ENCODE results near the gene INS. TPM values are rescaled to one million over a fixed set of nuclear protein-coding genes. Genes with fewer than 3 reads are reported as not detected.
A peak's percentile ranks its signal among the peaks of the same experiment; 100 is the strongest.
"Not testable (repeated sequence)": the region's sequence is repeated elsewhere in the genome, so short reads cannot be mapped to it uniquely, and the experiment has no call there.

Gene INS
- polyA plus RNA-seq, 3 donors, result not detected

- no peak for DNase-seq
Measured at GRCh38 chr11:2199466-2200341, 38.7 kb upstream of the INS start.

- no peak for DNase-seq
Measured at GRCh38 chr11:2198621-2199365, 37.8 kb upstream of the INS start.

- DNase-seq, result no peak
Measured at GRCh38 chr11:2197771-2198520, 36.9 kb upstream of the INS start.

DNA sequence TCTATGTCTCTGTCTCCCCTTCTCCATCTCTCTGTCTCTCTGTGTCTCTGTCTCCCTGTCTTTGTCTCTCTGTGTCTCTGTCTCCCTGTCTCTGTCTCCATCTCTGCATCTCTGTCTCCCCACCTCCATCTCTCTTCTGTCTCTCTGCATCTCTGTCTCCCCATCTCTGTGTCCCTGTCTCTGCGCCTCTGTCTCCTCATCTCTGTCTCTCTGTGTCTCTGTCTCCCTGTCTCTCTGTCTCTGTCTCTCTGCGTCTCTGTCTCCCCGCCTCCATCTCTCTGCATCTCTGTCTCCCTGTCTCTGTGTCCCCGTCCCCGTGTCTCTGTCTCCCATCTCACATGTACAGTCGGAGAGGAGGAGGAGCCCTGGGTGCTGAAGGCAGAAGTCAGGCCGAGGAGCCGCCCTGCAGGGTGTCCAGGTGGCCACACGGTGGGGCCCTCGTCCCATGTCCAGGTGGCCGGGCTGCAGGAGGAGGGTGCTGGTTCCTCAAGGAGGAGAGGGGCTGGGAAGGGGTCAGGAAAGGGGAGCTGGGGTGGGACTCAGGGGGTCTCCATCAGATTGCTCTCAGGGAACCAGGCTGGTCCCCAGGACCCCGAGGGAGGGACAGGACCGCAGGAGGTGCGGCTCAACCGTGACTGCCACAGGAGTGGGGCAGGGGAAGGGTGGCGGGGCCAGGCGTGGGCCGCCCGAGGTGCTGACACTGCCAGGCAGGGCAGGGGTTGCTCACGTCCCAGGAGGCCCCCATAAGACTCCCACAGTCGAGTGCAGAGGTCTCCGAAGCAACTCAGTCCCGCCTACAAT, 36.2 kb upstream of the INS start:
- peak; percentile 66 for DNase-seq

GRCh38 chr11:2195756-2196088, 34.7 kb upstream of the INS start:
- no peak for DNase-seq

DNA sequence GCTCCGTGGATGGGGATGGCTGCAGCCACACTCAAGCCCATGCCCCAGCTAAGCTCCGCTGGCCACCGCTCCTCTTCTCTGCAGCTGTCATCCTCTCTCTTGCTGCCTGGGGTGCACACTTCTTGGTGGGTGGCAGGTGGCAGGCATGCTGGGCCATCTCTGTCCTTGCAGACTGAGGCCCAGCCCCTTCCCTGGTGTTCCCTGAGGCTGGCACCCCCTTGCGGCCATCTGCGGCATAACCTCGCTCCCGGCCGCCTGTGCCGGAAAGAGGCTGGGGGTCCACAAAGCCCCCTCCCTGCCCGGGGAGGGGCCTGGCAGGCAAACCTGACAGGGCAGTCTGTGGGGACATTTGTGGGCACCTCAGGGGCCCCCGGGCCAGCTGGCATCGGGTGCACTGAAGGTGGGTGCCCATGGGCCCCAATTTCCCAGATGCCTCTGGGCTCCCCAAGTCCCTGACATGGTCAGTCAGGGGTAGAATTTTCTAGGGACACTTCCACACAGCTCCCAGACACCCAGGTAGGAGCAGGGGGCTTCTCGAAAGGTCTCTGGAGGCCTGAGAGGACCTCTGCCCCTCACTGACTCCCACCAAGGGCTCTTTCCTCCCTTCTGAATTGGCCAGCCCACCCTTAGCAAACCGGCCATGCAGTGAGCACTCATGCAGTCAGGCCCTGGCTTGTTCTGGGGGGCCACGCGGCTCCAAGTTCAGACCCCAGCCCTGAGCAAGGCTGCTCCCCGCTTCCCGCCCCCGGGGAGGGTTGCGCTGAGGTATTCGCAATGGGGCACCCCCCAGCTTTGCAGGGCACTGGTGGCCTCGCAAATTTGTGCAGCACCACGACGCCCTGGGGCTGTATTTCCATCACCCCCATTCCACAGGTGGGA, 34.1 kb upstream of the INS start:
- no peak for DNase-seq

- DNase-seq, result not testable (repeated sequence)
Measured at GRCh38 chr11:2193888-2194595, 33.0 kb upstream of the INS start.

DNA sequence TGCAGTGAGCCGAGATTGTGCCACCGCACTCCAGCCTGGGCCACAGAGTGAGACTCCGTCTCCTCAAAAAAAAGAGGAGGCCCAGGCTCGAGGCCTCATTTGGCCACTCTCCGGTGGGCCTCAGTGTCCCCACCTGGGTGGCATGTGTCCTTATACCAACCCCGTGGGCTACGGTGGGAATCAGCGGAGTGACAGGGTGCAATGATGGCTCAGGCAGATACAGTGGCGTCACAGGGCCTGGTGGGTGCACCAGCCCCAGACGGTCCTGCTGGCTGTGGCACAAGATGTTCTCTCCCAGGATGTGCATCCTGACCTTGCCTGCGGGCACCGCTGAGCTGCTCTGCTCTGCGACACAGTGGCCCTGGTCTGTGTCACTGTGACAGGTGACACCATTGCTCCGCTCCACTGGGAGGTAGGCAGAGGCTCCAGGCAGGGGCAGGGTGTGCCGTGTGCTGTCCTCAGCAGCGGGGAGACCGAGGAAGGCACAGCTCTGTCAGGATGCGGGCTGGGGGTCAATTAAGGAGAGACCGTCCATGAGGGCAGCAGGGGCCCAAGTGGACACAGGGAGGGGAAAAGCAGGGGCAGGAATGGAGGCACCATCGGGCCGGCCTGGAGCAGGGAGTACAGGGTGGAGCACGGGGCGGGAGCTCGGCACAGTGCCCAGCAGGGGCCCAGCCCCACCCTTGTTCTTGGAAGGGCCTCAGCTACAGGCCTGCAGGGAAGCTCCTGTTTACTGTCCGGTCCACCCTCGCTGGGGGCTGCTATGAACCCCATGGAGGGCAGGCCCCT, 32.3 kb upstream of the INS start:
- no peak for DNase-seq

DNA sequence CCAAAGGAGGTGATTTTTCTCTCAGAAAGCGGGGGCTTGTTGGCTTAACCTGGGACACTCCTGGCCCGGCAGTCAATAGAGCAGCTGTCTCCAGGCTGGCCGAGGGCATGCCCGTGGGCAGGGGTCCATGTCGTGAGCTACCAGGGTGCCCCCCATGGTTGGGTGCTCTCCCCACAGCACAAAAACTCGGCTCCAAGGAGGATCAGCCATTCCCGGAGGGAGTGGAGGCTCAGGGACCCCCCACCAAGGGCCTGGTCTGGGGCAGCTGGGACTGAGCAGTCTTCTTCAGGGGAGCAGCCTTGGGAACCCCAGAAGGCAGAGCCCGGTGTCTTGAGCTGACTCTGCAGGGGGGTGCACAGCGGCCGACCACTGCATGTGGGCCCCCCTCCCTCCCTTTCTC, 31.4 kb upstream of the INS start:
- DNase-seq, result no peak

DNA sequence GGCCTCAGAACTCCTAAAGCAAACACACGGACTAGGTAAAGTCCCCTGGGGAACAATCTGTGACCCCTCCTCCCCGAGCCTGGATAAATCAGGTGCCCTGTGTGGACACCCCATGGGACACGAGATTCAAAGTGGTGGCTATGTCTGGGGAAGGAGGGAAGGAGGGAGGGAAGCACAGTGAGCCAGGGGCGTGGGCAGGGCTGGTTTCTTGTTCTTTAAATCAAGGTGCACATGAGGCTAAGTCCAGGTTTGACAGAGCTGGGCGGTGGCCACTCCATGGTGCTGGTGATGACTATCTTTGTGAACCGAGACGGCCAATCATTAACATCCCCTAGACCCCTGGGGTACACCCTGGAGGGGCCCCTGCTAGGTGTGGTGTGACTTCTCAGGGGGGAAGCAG, 30.9 kb upstream of the INS start:
- DNase-seq, result no peak

- no peak for DNase-seq
Measured at GRCh38 chr11:2190657-2191471, 29.9 kb upstream of the INS start.

- no peak for DNase-seq
Measured at GRCh38 chr11:2189938-2190656, 29.1 kb upstream of the INS start.

GRCh38 chr11:2188745-2189144, 27.7 kb upstream of the INS start:
- DNase-seq, result no peak

DNA sequence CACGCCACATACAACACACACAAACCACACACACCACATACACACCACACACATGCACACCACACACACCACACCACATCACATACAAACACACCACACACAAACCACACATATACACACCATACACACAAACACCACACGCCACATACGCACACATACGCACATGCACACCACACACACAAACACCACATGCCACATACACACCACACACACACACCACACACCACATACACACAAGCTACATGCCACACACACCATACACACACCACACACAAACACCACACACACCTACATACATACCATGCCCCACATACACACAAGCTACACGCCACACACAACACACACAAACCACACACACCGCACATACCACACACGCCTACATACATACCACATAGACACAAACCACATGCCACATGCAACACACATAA, 26.3 kb upstream of the INS start:
- no peak for DNase-seq

- DNase-seq, result no peak
Measured at GRCh38 chr11:2186669-2187279, 25.8 kb upstream of the INS start.

DNA sequence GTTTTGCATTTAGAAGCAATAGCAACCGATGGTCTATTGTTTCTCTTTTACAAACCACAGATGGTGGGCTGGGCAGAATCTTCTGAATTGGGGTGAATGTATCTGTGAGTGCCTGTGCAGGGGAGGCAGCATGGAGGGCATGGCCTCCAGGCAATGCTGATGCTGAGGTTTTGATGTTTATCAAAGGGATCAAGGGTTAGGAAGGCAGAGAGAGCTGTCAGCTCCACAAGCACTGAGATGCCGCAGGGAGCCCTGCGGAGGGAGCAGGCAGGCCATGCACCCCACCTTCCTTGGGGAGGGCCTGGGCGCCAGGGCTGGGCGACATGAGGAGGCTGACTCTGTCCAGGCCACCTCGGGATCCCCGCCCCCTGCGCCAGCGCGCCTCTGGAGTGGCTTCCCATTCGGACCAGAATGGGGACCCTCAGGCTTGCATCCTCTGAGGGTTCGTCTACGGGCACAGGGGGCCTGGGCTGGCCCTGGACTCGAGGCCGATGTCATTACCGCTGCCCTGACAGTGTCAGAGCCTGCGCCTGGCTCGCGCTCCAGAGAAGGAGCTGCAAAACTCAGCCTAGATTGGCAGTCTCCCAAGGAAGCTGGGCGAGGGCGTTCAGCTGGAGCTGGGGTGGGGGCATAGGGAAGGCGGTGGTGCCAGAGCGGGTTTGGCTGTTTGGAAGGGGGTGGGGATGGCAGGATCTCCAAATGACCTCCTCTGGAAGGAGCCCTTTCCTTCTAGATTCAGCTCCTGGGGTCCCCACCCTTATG, 24.5 kb upstream of the INS start:
- DNase-seq, result no peak
